ENCODE data around the gene GPR26. TPM values are rescaled to one million over a fixed set of nuclear protein-coding genes. Genes with fewer than 3 reads are reported as not detected.

GPR26 gene
- polyA plus RNA-seq, 1 experiment = 0.01 TPM

GRCh38 chr10:123634221-123634620 is 31.9 kb upstream of the GPR26 start:
- TF ChIP-seq CTCF (IDR thresholded peaks at IDR 0.05; ENCODE audit: insufficient read depth, low read depth, low read length) = no peak
- Histone ChIP-seq H3K4me3 (ENCODE audit: low read depth, low read length) (no peak overlapping the region), H3K27me3 (ENCODE audit: control insufficient read depth, insufficient read depth, low read length) (no peaks in the 10 kb centered on the region), H3K36me3 (ENCODE audit: control insufficient read depth, insufficient read depth, low read length) (no peaks in the 10 kb centered on the region)
- ChIA-PET POLR2A (no interaction called here), CTCF (interaction anchor here (0.7 kb wide), 2 partner anchors 10 to 238 kb away, joined by 3 read pairs; no protein-coding TSS in a partner anchor)
- no peak for DNase-seq (ENCODE audit: low read depth)

- POLR2A ChIA-PET = no interaction called here
- H3K27me3 ChIP-seq (ENCODE audit: control insufficient read depth, insufficient read depth, low read length) = no peaks in the 10 kb centered on the region
- no peak for DNase-seq (ENCODE audit: low read depth)
- H3K36me3 ChIP-seq (ENCODE audit: control insufficient read depth, insufficient read depth, low read length) = no peaks in the 10 kb centered on the region
- H3K4me3 ChIP-seq (ENCODE audit: low read depth, low read length) = no peak overlapping the region
- CTCF ChIA-PET = no interaction called here
- TF ChIP-seq CTCF (IDR thresholded peaks at IDR 0.05; ENCODE audit: insufficient read depth, low read depth, low read length) = no peak
These were observed 31.0 kb upstream of the GPR26 start for GRCh38 chr10:123635131-123635530.

GRCh38 chr10:123635745-123636144 is 30.4 kb upstream of the GPR26 start:
- ChIA-PET CTCF (no interaction called here), POLR2A (no interaction called here)
- Histone ChIP-seq H3K4me3 (ENCODE audit: low read depth, low read length) (no peak overlapping the region), H3K27me3 (ENCODE audit: control insufficient read depth, insufficient read depth, low read length) (no peaks in the 10 kb centered on the region), H3K36me3 (ENCODE audit: control insufficient read depth, insufficient read depth, low read length) (no peaks in the 10 kb centered on the region)
- DNase-seq (ENCODE audit: low read depth) = no peak
- TF ChIP-seq CTCF (IDR thresholded peaks at IDR 0.05; ENCODE audit: insufficient read depth, low read depth, low read length) = no peak

GRCh38 chr10:123636598-123637325 is 29.4 kb upstream of the GPR26 start:
- POLR2A ChIA-PET = interaction anchor here (0.6 kb wide), 1 partner anchor 528 kb away, joined by 7 read pairs; no protein-coding TSS in a partner anchor
- DNase-seq (ENCODE audit: low read depth) = no peak

More at GRCh38 chr10:123636598-123637325, 29.4 kb upstream of the GPR26 start:
- TF ChIP-seq CTCF (IDR thresholded peaks at IDR 0.05; ENCODE audit: insufficient read depth, low read depth, low read length) = no peak
- Histone ChIP-seq H3K36me3 (ENCODE audit: control insufficient read depth, insufficient read depth, low read length) (no peaks in the 10 kb centered on the region), H3K27me3 (ENCODE audit: control insufficient read depth, insufficient read depth, low read length) (no peaks in the 10 kb centered on the region), H3K4me3 (ENCODE audit: low read depth, low read length) (no peak overlapping the region)
- CTCF ChIA-PET = no interaction called here
